RWPE1 (cell line): Measurements from ENCODE around the gene FBXO31.

ENCODE experiments used
- CTCF ChIA-PET: fragments of 350-600 bp; sonication (Branson Sonifier 250); formaldehyde crosslinking; extraction: SDS; loops from one replicate; lab custom pipeline; 2021; lab: Yijun Ruan, JAX
- POLR2A ChIA-PET: fragments of 400-600 bp; formaldehyde crosslinking; extraction: SDS; loops from one replicate; lab custom pipeline; 2020; ENCODE audit warnings: antibody characterized with exemption; ENCODE audit not compliant: low non-redundant PET; lab: Yijun Ruan, JAX
- DNase-seq: peaks from one replicate; pipeline ENCODE4 v3.0.0; 2012; ENCODE audit warnings: low spot score
- H3K27ac ChIP-seq: fragments of 450-650 bp; 2 replicates; pipeline ENCODE4 v1.5.1; 2017
- CTCF ChIP-seq: fragments of 450-650 bp; conservative IDR thresholded peaks from 2 replicates; pipeline ENCODE4 v1.5.1; 2017; ENCODE audit warnings: low read depth, mild to moderate bottlenecking

The FBXO31 gene

GRCh38 chr16:87360862-87361610 is 22.5 kb downstream of the FBXO31 start:
- no peak overlapping the region for H3K27ac ChIP-seq
- DNase-seq: no peak
- ChIA-PET CTCF (interaction anchor here (0.5 kb wide), 1 partner anchor 600 kb away, joined by 4 read pairs; no protein-coding TSS in a partner anchor), POLR2A (no interaction called here)
- no peak for TF ChIP-seq CTCF

- ChIA-PET CTCF (no interaction called here), POLR2A (no interaction called here)
- TF ChIP-seq CTCF: no peak
- H3K27ac ChIP-seq: no peak overlapping the region
- no peak for DNase-seq
Observed at GRCh38 chr16:87359121-87359520, 24.5 kb downstream of the FBXO31 start.

GRCh38 chr16:87358696-87359095 is 24.9 kb downstream of the FBXO31 start:
- CTCF ChIA-PET: no interaction called here
- POLR2A ChIA-PET: no interaction called here
- TF ChIP-seq CTCF: no peak
- no peak for DNase-seq
- no peak overlapping the region for H3K27ac ChIP-seq

GRCh38 chr16:87358250-87358649 is 25.3 kb downstream of the FBXO31 start:
- no peak overlapping the region for H3K27ac ChIP-seq
- no peak for TF ChIP-seq CTCF
- no peak for DNase-seq
- ChIA-PET POLR2A (no interaction called here), CTCF (no interaction called here)

- DNase-seq: no peak
- CTCF ChIA-PET: no interaction called here
- H3K27ac ChIP-seq: no peak overlapping the region
- POLR2A ChIA-PET: no interaction called here
- no peak for TF ChIP-seq CTCF
Observed at GRCh38 chr16:87356491-87356853, 27.1 kb downstream of the FBXO31 start.

GRCh38 chr16:87353613-87354012 is 30.0 kb downstream of the FBXO31 start:
- POLR2A ChIA-PET: no interaction called here
- CTCF ChIA-PET: no interaction called here
- DNase-seq: no peak
- TF ChIP-seq CTCF: no peak
- no peak overlapping the region for H3K27ac ChIP-seq
